ENCODE results near the gene NPHS1. TPM values are rescaled to one million over a fixed set of nuclear protein-coding genes. Genes with fewer than 3 reads are reported as not detected.

The NPHS1 gene
- total RNA-seq, 1 experiment from 2014 or later = not detected

GRCh38 chr19:35780717-35781116 lies 71.6 kb downstream of the NPHS1 start:
- Histone ChIP-seq H3K9me2 (replicated peaks; ENCODE audit: low read length) (no peaks in the 10 kb centered on the region), H4K20me1 (ENCODE audit: low read length) (no peaks in the 10 kb centered on the region), H3K4me3 (ENCODE audit: low read length) (no peak overlapping the region), H3F3A (ENCODE audit: low read length, unreplicated experiment) (no peaks in the 10 kb centered on the region), H3K79me2 (ENCODE audit: low read length) (no peaks in the 10 kb centered on the region), H3K4me2 (ENCODE audit: low read length) (no peak overlapping the region), H3K9me3 (ENCODE audit: low read length) (no peaks in the 10 kb centered on the region), H3K27ac (ENCODE audit: low read length) (no peak overlapping the region), H3K27me3 (ENCODE audit: low read length) (no peaks in the 10 kb centered on the region), H3K4me1 (ENCODE audit: insufficient read depth, low read length) (no peaks in the 10 kb centered on the region), H3K9ac (ENCODE audit: low read length) (no peak overlapping the region), H2AFZ (ENCODE audit: low read length) (no peak overlapping the region), H3K36me3 (ENCODE audit: low read depth, low read length) (no peaks in the 10 kb centered on the region)
- DNase-seq (no peak), ATAC-seq (no peak)
- intact Hi-C loops (cut with micrococcal nuclease) = no loop called here
- no TSS peak for BruUV-seq (replicated peaks)
- POLR2A ChIA-PET (ENCODE audit: unreplicated experiment) = no interaction called here
- no peak for TF ChIP-seq EZH2phosphoT487 (IDR thresholded peaks at IDR 0.05; ENCODE audit: borderline replicate concordance, low read length)
- TF ChIP-seq EZH2 (IDR thresholded peaks at IDR 0.05; ENCODE audit: low read length, unreplicated experiment) = no peak
- TF ChIP-seq CTCF (conservative IDR thresholded peaks at IDR 0.05; ENCODE audit: low read depth, low read length) = no peak
- CTCF ChIA-PET = no interaction called here

GRCh38 chr19:35780058-35780457 lies 72.2 kb downstream of the NPHS1 start:
- H3F3A ChIP-seq (ENCODE audit: low read length, unreplicated experiment) = no peaks in the 10 kb centered on the region
- intact Hi-C loops (cut with micrococcal nuclease) = no loop called here
- no peak for ATAC-seq
- H3K4me2 ChIP-seq (ENCODE audit: low read length) = no peak overlapping the region
- H3K9me2 ChIP-seq (replicated peaks; ENCODE audit: low read length) = no peaks in the 10 kb centered on the region
- TF ChIP-seq EZH2 (IDR thresholded peaks at IDR 0.05; ENCODE audit: low read length, unreplicated experiment) = no peak
- TF ChIP-seq EZH2phosphoT487 (IDR thresholded peaks at IDR 0.05; ENCODE audit: borderline replicate concordance, low read length) = no peak
- no peak for TF ChIP-seq CTCF (conservative IDR thresholded peaks at IDR 0.05; ENCODE audit: low read depth, low read length)
- H3K9ac ChIP-seq (ENCODE audit: low read length) = no peak overlapping the region
- no peaks in the 10 kb centered on the region for H3K27me3 ChIP-seq (ENCODE audit: low read length)
- no peaks in the 10 kb centered on the region for H4K20me1 ChIP-seq (ENCODE audit: low read length)
- H3K4me3 ChIP-seq (ENCODE audit: low read length) = no peak overlapping the region
- H3K9me3 ChIP-seq (ENCODE audit: low read length) = no peaks in the 10 kb centered on the region
- no peaks in the 10 kb centered on the region for H3K79me2 ChIP-seq (ENCODE audit: low read length)
- no TSS peak for BruUV-seq (replicated peaks)
- H3K4me1 ChIP-seq (ENCODE audit: insufficient read depth, low read length) = no peaks in the 10 kb centered on the region
- no peaks in the 10 kb centered on the region for H3K36me3 ChIP-seq (ENCODE audit: low read depth, low read length)
- ChIA-PET CTCF (no interaction called here), POLR2A (ENCODE audit: unreplicated experiment) (no interaction called here)
- H3K27ac ChIP-seq (ENCODE audit: low read length) = no peak overlapping the region
- no peak for DNase-seq
- no peak overlapping the region for H2AFZ ChIP-seq (ENCODE audit: low read length)

GRCh38 chr19:35779033-35779432 lies 73.3 kb downstream of the NPHS1 start:
- no peak overlapping the region for H3K4me3 ChIP-seq (ENCODE audit: low read length)
- CTCF ChIA-PET = no interaction called here
- no peaks in the 10 kb centered on the region for H3K27me3 ChIP-seq (ENCODE audit: low read length)
- H4K20me1 ChIP-seq (ENCODE audit: low read length) = no peaks in the 10 kb centered on the region
- no peak overlapping the region for H3K4me2 ChIP-seq (ENCODE audit: low read length)
- H3K9ac ChIP-seq (ENCODE audit: low read length) = no peak overlapping the region
- H3F3A ChIP-seq (ENCODE audit: low read length, unreplicated experiment) = no peaks in the 10 kb centered on the region
- intact Hi-C loops (cut with micrococcal nuclease) = no loop called here
- ATAC-seq (no peak), DNase-seq (no peak)
- H3K27ac ChIP-seq (ENCODE audit: low read length) = no peak overlapping the region
- no peak overlapping the region for H2AFZ ChIP-seq (ENCODE audit: low read length)
- POLR2A ChIA-PET (ENCODE audit: unreplicated experiment) = no interaction called here
- no peaks in the 10 kb centered on the region for H3K36me3 ChIP-seq (ENCODE audit: low read depth, low read length)
- TF ChIP-seq EZH2phosphoT487 (IDR thresholded peaks at IDR 0.05; ENCODE audit: borderline replicate concordance, low read length) (no peak), EZH2 (IDR thresholded peaks at IDR 0.05; ENCODE audit: low read length, unreplicated experiment) (no peak)
- no peaks in the 10 kb centered on the region for H3K79me2 ChIP-seq (ENCODE audit: low read length)
- no peaks in the 10 kb centered on the region for H3K9me2 ChIP-seq (replicated peaks; ENCODE audit: low read length)
- no TSS peak for BruUV-seq (replicated peaks)
- H3K4me1 ChIP-seq (ENCODE audit: insufficient read depth, low read length) = peaks cover 7% of the 10 kb centered on the region
- H3K9me3 ChIP-seq (ENCODE audit: low read length) = no peaks in the 10 kb centered on the region

Measured in PC-3 (cell line).